COLO668 (cell line): Measurements from ENCODE around the gene TNNC2.
"Not testable (repeated sequence)": the region's sequence is repeated elsewhere in the genome, so short reads cannot be mapped to it uniquely, and the experiment has no call there.

Experiments
- DNase-seq: peaks from one replicate; lab custom pipeline; 2025; ENCODE audit not compliant: unreplicated experiment; lab: John Stamatoyannopoulos, UW

The TNNC2 gene

DNA sequence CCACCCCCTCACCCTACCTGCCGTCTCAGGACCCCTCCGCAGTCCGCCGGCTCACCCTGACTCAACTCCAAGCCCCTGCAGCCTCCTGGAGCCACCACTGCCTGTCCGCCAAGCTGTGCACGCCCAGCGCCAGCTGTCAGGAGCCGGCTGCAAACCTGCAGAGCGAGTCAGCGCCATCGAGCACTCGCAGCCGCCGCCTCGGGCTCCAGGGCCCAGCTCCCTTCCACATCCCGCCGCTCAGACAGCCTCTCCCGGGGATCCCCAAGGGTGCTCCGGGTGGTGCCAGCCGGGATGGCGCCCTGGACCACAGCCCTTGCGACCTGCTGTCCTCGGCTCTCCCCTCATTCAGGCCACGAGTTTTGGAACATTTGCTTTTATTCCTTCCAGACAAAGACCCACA lies 4.3 kb downstream of the TNNC2 start:
- DNase-seq, result peak; percentile 88

- DNase-seq, result peak; percentile 28
Observed at GRCh38 chr20:45821947-45822346, 5.2 kb downstream of the TNNC2 start.

DNA sequence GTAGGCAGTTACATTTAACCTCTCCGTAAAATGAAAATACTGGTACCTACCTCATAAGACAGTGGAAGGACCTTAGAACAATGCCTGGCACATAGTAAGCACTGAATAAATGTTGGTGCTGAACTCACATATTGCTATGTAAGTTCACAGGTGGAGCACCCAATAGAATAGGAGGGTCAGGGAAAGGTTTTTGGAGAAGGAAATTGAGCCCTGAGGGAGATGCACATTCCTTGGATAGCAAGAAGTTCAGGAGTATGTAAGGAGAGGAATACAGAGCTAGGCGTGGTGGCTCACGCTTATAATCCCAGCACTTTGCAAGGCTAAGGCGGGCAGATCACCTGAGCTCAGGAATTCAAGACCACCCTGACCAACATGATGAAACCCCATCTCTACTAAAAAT lies 7.6 kb downstream of the TNNC2 start:
- DNase-seq, result no peak

DNA sequence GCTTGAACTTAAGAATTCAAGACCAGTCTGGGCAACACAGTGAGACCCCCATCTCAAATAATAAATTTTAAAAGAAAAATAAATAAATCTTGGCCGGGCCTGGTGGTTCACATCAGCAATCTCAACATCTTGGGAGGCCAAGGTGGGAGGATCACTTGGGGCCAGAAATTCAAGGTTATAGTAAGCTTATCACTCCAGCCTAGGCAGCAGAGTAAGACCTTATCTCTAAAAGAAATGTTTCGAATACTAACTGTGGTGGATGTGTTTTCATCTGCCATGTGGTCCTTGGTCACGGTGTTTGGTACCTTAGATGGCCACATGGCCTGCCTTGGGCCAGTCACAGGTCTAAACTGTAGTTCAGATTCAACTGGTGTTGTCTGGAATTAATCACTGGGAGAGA lies 8.9 kb downstream of the TNNC2 start:
- DNase-seq, result no peak

GRCh38 chr20:45817376-45818194 lies 9.5 kb downstream of the TNNC2 start:
- no peak for DNase-seq

- no peak for DNase-seq
Observed at GRCh38 chr20:45816951-45817350, 10.2 kb downstream of the TNNC2 start.

- DNase-seq, result no peak
Observed at GRCh38 chr20:45814314-45814713, 12.8 kb downstream of the TNNC2 start.

DNA sequence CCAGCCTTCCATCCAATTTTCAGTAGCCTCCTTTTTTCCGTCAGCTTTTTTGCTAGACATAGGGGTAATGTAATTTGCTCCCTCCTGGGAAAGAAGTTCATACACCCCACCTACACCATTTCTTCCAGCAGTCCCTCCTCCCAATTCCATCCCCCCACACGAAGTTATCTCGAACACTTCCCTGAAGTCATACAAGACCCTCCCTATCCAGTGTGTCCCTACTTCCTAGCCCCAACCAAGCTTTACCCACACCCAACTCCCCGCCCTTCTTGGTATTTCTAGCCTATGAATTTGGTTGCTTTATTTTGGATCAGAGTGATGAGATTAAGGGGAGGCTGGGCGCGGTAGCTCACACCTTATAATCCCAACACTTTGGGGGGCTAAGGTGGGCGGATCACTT lies 13.6 kb downstream of the TNNC2 start:
- DNase-seq, result no peak

GRCh38 chr20:45813006-45813340 lies 14.1 kb downstream of the TNNC2 start:
- DNase-seq, result no peak

GRCh38 chr20:45812157-45813005 lies 14.7 kb downstream of the TNNC2 start, which contains the start of gene UBE2C:
Gene UBE2C, plus strand, starts transcription at chr20:45812644. Its CDS starts 52 bp downstream, at chr20:45812696.
- DNase-seq, result peak; percentile 98

GRCh38 chr20:45810191-45810970 lies 16.7 kb downstream of the TNNC2 start:
- no peak for DNase-seq

- DNase-seq, result no peak
Observed at GRCh38 chr20:45801851-45802250, 25.3 kb downstream of the TNNC2 start.

- peak; percentile 70 for DNase-seq
Observed at GRCh38 chr20:45798935-45799642, 28.0 kb downstream of the TNNC2 start.

DNA sequence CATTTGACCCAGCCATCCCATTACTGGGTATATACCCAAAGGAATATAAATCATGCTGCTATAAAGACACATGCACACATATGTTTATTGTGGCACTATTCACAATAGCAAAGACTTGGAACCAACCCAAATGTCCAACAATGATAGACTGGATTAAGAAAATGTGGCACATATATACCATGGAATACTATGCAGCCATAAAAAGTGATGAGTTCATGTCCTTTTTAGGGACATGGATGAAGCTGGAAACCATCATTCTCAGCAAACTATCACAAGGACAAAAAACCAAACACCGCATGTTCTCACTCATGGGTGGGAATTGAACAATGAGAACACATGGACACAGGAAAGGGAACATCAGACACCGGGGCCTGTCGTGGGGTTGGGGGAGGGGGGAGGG lies 29.2 kb downstream of the TNNC2 start:
- DNase-seq, result not testable (repeated sequence)

- not testable (repeated sequence) for DNase-seq
Observed at GRCh38 chr20:45797510-45797909, 29.6 kb downstream of the TNNC2 start.

GRCh38 chr20:45796337-45797065 lies 30.6 kb downstream of the TNNC2 start:
- DNase-seq, result no peak

DNA sequence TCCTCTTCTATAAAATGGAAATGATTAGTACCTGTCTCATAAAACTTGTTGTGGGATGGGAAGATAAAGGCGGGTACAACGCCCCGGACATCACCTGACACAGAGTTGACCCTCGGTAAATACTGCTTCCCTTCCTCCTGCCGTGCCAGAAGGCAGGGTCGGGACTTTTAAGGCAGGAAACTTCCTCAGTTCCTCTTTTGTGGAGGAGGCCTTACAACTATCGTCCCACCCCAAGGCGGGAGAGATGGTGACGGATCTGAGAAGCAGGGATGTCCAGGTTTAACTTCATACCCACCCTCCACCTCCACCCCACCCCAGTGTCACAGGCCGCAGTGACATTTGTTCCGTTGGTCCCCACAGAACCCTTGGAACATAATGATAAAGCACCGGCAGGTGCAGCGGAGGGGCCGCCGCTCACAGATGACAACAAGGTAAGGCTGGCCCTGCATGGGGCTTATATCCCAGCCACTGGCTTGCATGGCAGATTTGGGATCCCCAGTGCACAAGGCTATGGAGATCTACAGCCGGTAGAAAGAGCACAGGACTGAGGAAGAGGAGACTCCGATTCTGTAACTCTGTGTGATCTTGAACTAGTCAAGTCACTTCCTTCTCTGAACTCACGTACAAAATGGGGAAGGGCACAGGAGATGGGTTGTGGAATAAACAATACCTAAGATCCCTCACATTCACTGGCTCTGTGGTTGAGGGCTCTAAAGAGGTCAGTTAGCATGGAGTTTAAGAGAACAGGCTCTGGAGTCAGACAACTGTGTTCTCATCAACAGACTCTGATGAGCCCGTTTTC lies 34.6 kb downstream of the TNNC2 start:
- DNase-seq, result peak; percentile 37

GRCh38 chr20:45788351-45788750 lies 38.8 kb downstream of the TNNC2 start:
- no peak for DNase-seq

DNA sequence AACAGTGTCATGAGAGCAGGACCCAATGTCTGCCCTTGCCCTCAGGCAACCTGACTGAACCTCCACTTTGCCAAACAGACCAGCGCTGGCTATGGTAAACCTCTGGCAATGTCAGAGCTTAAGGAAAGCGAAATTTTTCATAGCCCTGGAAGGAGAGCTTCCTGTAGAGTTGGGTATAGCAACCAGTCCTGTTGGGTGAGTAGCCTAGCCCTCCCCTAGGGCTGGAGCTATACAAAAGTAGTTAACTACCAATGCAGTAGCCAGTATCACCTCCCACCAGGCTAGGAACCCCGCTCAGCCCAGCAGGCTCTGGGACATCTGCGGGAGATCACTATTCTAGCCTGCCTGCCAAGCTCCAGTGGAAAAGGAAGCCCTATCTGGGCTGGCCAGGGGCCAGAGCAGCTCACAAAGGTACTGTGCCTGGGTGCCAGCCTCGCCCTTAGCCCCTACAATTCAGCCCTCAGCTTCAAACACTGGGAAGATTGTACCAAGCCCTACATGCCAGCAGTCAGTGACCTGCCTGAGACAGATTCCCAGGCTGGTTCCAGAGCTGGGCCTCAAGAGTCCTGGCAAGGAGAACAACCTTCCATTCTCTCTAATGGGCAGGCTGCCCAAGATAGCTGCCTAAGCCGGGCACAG lies 43.3 kb downstream of the TNNC2 start:
- no peak for DNase-seq
